Right lobe of liver (tissue), 6 donors: Measurements from ENCODE around the gene DNM3. TPM values are rescaled to one million over a fixed set of nuclear protein-coding genes. Genes with fewer than 3 reads are reported as not detected.

Experiments used
- ATAC-seq, 4 donors: fragments of 200-7000 bp; cut with Tn5 transposase; one replicate each; pipeline ENCODE4 v1.9.1; 2020; ENCODE audit warnings: mild to moderate bottlenecking in 4 of 4, moderate library complexity in 4 of 4
- DNase-seq, 3 donors: peaks; one replicate each; pipeline ENCODE4 v3.0.0-alpha.2; 2020
- H3K27ac ChIP-seq, 3 donors: fragments of 200-600 bp; one replicate each; pipeline ENCODE4 v1.8.0; 2022
- H3K27me3 ChIP-seq, 2 donors: fragments of 200-600 bp; one replicate each; pipeline ENCODE4 v1.8.0; 2022
- H3K36me3 ChIP-seq, 4 donors: fragments of 200-600 bp; sonication (generic) in 1 of 4; one replicate each; pipeline versions ENCODE4 v1.5.1 to v1.8.0; 2017 to 2022; ENCODE audit warnings: control low read depth in 1 of 4
- H3K4me1 ChIP-seq, 4 donors: fragments of 200-600 bp; sonication (generic) in 1 of 4; one replicate each; pipeline versions ENCODE4 v1.5.1 to v1.8.0; 2017 to 2022; ENCODE audit warnings: control low read depth in 1 of 4
- H3K4me3 ChIP-seq, 3 donors: fragments of 200-600 bp; one replicate each; pipeline ENCODE4 v1.8.0; 2022
- H3K9me3 ChIP-seq, 4 donors: fragments of 200-600 bp; sonication (generic) in 1 of 4; one replicate each; pipeline versions ENCODE4 v1.5.1 to v1.8.0; 2017 to 2022; ENCODE audit warnings: control low read depth in 1 of 4
- CTCF ChIP-seq, 4 donors: fragments of 200-600 bp in 3 of 4; fragments of 450-650 bp in 1 of 4; IDR thresholded peaks; one replicate each; pipeline versions ENCODE4 v1.5.1 to v1.8.0; 2016 to 2022; ENCODE audit warnings: antibody characterized with exemption in 4 of 4, mild to moderate bottlenecking in 2 of 4
- POLR2A ChIP-seq: fragments of 450-650 bp; IDR thresholded peaks from one replicate; pipeline ENCODE4 v1.6.1; 2017; ENCODE audit warnings: antibody characterized with exemption, mild to moderate bottlenecking
- WGBS: methylation state at CpG from one replicate; pipeline ENCODE4 v1.1.6; 2018; ENCODE audit warnings: low coverage, low lambda C conversion rate; ENCODE audit not compliant: insufficient coverage; ENCODE audit errors: missing lambda C conversion rate; 5-methylcytosine and 5-hydroxymethylcytosine counted together
- intact Hi-C, 2 donors: fragments of 100-400 bp; cut with DNase I; formaldehyde crosslinking; loops; one replicate each; pipeline versions ENCODE4 v1.11.2 to v1.14.1; 2022
- total RNA-seq, 6 experiments: library from RNA; depleted of rRNA in 2 of 6; stranded (reverse); fragments of >200 nt in 2 of 6; fragmentation: NEBNext Ultra II Directional in 3 of 6; extraction: Animal tissue kit (Norgen Biotek cat#: 25700) in 3 of 6; gene quantifications; one replicate each; pipeline versions ENCODE4 v1.1.0 to v1.2.4, GENCODE V29; 2016 to 2023
- donor health status: DM: no; HTN: yes; CAD: no.
- donor health status: DM: no; HTN: no; CAD: no.
- donor health status: DM: no; HTN: no; CAD: no.
- donor health status: DM: no; HTN: yes; CAD: no.
- donor health status: DM: no; HTN: yes; CAD: no.

Gene DNM3
- total RNA-seq, 6 experiments from 2014 or later = 0.29 to 0.92 (median 0.43) TPM

DNA sequence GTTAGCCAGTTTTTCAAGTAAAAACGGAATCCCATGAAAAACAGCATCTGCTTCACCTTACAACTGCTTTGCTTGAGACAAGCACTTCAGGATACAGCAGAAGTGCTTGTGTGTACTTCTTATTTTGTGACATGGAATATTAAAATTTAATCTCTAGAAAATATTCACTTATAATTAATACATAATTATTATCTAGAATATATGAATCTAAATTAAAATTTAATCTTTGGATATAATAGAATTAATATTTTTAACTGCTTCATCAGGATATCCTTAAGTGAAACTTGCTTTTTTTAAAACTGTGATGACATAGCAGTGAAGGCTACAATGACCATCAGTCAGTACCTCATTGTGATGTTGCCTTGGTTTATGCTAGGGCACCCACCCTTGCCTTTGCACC is 430.8 kb downstream of the DNM3 start:
- 53% methylated on average over 1 of the region's 1 CpG for WGBS
- intact Hi-C loops = no loop called here

DNA sequence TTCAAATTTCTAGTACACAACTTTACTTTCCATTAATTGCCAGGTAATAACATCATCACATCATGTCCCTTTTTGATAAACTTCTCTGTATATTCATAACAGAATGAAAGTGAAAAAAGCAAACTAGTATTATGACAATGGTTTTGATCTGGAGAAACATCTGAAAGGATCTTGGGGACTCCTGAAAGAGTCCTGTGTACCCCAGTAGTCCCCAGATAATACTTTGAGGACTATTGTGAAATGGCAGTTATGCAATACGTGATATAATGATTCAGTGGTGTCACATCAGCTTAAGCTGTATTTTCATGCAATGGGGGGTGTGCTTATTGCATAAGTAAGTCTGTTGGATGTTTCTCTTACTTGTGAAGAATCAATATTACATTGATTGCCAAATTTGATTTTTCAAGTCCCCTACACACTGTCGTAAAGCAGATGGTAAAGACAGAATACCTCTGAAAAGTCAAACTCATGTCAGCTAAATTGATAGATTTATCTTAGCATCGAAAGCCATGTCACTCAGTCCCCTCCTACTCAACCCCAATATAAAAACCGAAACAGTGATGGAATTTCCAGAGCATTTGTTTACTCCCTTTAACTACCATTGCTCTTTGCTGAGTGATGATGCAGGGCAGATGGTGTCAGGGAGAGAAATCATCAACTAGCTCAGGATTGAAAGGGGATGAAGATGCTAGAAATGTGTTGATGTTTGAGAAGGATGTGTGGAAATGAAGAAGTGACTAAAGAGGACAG is 432.5 kb downstream of the DNM3 start:
- DNase-seq (no peak), ATAC-seq (no peak)
- Histone ChIP-seq H3K9me3 (no peaks in the 10 kb centered on the region), H3K27ac (no peak overlapping the region), H3K4me3 (no peak overlapping the region), H3K27me3 (no peaks in the 10 kb centered on the region), H3K36me3 (no peaks in the 10 kb centered on the region), H3K4me1 (no peaks in the 10 kb centered on the region)
- intact Hi-C loops = no loop called here
- TF ChIP-seq CTCF (IDR thresholded peaks at IDR 0.05) (no peak), POLR2A (no peak)
- WGBS = 62% methylated on average over 4 of the region's 4 CpGs

More for the DNA sequence above, 430.8 kb downstream of the DNM3 start:
- ATAC-seq (no peak), DNase-seq (no peak)
- Histone ChIP-seq H3K9me3 (no peaks in the 10 kb centered on the region), H3K4me1 (no peaks in the 10 kb centered on the region), H3K4me3 (no peak overlapping the region), H3K27me3 (no peaks in the 10 kb centered on the region), H3K27ac (no peak overlapping the region), H3K36me3 (no peaks in the 10 kb centered on the region)
- TF ChIP-seq POLR2A = no peak
- TF ChIP-seq CTCF (IDR thresholded peaks at IDR 0.05) = no peak

GRCh38 chr1:172275478-172275877 is 434.2 kb downstream of the DNM3 start:
- Histone ChIP-seq H3K27me3 (no peaks in the 10 kb centered on the region), H3K9me3 (no peaks in the 10 kb centered on the region), H3K36me3 (no peaks in the 10 kb centered on the region), H3K4me3 (no peak overlapping the region), H3K4me1 (no peaks in the 10 kb centered on the region), H3K27ac (no peak overlapping the region)
- no peak for TF ChIP-seq CTCF (IDR thresholded peaks at IDR 0.05)
- WGBS = 60% methylated on average over 1 of the region's 1 CpG
- intact Hi-C loops = no loop called here
- ATAC-seq (no peak), DNase-seq (no peak)

GRCh38 chr1:172276120-172276818 is 435.0 kb downstream of the DNM3 start:
- WGBS = 44% methylated on average over 2 of the region's 2 CpGs
- no peak overlapping the region for H3K4me3 ChIP-seq
- ATAC-seq = no peak
- H3K27me3 ChIP-seq = no peaks in the 10 kb centered on the region
- no peak for DNase-seq
- H3K36me3 ChIP-seq = no peaks in the 10 kb centered on the region
- no peaks in the 10 kb centered on the region for H3K4me1 ChIP-seq
- no peaks in the 10 kb centered on the region for H3K9me3 ChIP-seq
- intact Hi-C loops = no loop called here
- no peak overlapping the region for H3K27ac ChIP-seq
- TF ChIP-seq CTCF (IDR thresholded peaks at IDR 0.05) = no peak
- TF ChIP-seq POLR2A = no peak
